Retinal pigment epithelial cell (primary cell): ENCODE results near the gene GRK2.
"Not testable (repeated sequence)": the region's sequence is repeated elsewhere in the genome, so short reads cannot be mapped to it uniquely, and the experiment has no call there.

Source experiments
- DNase-seq: peaks from one replicate; pipeline ENCODE4 v3.0.0-alpha.2; 2010; ENCODE audit warnings: low read depth
- H3K4me3 ChIP-seq: 2 replicates; pipeline ENCODE4 v1.5.1; 2011; ENCODE audit warnings: mild to moderate bottlenecking, low read length, control low read depth, moderate library complexity
- CTCF ChIP-seq: conservative IDR thresholded peaks from 2 replicates; pipeline ENCODE4 v1.5.1; 2011; ENCODE audit warnings: low read depth, low read length, control low read depth, inconsistent platforms

The GRK2 gene

DNA sequence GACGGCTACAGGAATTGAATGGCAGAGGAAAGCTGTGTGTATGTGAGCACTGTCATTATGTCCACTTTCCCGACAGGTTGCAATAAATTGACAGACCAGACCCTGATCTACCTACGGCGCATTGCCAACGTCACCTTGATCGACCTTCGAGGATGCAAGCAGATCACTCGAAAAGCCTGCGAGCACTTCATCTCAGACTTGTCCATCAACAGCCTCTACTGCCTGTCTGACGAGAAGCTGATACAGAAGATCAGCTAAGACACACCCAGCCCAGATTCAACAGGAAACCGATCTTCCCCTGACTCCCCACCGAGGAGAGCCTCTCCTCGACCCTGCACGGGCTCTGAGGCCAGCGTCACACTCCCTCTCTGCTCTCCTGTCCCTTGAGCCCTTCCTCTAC is 11.5 kb upstream of the GRK2 start:
- no peak overlapping the region for H3K4me3 ChIP-seq
- no peak for TF ChIP-seq CTCF
- DNase-seq = no peak

DNA sequence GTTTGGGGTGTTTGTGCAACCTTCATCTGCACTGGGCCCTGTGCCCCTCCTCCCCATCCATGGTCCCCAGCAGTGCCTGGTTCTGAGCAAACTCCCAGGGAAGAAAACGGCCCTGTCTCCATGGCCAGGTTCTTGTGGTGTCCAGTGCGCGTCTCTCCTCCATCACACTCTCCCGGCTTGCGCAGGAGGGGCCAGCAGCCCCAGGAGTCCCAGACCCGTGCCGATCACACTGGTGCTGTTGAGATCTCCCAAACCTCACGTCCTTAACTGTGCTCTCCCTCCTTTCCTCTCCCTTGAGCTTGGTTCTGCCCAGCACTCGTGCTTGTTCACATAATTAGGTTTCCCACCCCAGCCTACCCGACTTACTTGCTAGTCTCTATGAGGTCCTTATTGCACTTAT is 10.9 kb upstream of the GRK2 start:
- DNase-seq = no peak
- no peak overlapping the region for H3K4me3 ChIP-seq
- no peak for TF ChIP-seq CTCF

DNA sequence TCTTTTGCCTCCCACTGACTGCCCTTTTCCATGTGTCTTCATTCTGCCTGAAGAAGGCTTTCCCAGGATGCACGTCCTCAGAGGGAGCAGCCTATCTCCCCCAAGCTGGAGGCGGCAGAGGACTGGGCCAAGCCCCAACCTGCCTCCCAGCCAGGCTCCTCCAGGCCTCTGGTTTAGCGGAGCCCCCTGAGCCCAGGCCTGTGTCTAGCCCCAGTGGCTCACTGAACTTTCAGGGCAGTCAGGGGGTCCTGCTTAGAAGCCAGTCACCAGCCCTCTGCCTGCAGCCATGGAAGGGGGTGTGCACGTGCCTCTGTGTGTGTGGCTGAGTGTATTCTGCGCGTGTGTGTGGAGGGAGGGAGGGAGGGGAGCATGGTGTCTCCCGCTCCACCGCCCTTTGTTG is 10.4 kb upstream of the GRK2 start:
- TF ChIP-seq CTCF = no peak
- no peak for DNase-seq
- H3K4me3 ChIP-seq = no peak overlapping the region

- no peak overlapping the region for H3K4me3 ChIP-seq
- no peak for TF ChIP-seq CTCF
- no peak for DNase-seq
Observed at GRCh38 chr11:67256477-67257135, 9.7 kb upstream of the GRK2 start.

DNA sequence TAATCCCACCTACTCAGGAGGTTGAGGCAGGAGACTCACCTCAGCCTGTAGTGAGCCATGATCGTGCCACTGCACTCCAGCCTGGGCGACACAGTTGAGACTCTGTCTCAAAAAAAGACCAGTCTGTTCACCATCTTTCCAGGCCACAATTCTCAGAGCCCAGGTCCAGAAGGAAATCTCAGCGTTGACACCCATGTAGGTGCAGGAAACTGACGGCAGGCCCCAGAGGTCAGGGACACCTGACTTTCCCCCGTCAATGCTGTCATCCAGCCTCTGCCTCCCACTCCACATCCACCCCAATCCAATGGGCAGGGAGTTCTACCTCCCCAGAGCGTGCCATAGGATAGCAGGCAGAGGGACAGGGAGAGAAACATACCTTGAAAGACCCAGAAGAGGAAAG is 5.9 kb upstream of the GRK2 start:
- DNase-seq = no peak
- no peak overlapping the region for H3K4me3 ChIP-seq
- no peak for TF ChIP-seq CTCF

DNA sequence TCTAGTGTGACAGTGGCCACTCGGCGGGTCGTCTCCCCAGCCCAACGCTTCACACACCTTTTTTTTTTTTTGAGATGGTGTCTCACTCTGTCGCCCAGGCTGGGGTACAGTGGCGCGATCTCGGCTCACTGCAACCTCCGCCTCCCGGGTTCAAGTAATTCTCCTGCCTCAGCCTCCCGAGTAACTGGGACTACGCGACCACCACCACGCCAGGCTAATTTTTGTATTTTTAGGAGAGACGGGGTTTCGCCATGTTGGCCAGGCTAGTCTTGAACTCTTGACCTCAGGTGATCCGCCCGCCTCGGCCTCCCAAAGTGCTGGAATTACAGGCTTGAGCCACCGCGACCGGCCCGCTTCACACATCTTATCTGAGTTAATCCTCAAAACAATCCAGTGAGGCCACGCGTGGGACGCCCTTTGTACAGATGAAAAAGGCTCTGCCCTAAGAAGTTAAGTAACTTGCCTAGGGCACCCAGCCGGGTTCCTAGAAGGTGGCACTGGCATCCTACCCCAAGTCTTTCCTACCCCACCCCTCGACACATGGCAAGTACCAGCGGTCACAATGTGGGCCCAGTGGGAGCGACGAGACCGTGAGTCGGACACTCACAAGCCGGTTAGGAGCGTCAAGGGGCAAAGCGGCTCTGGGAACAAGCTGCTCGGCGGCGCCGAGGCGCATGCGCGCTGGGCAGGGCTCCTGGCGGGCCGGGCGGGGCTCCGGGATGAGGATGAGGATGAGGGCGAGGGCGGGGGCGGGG is 5.2 kb upstream of the GRK2 start:
- peak overlapping the region; percentile 38 for H3K4me3 ChIP-seq
- DNase-seq = not testable (repeated sequence)

- DNase-seq = no peak
- peak; percentile 38 for TF ChIP-seq CTCF
- H3K4me3 ChIP-seq = peak overlapping the region; percentile 25
Observed at GRCh38 chr11:67261640-67261945, 4.7 kb upstream of the GRK2 start.
